ENCODE data around the gene COPS6. TPM values are rescaled to one million over a fixed set of nuclear protein-coding genes. Genes with fewer than 3 reads are reported as not detected.
A peak's percentile ranks its signal among the peaks of the same experiment; 100 is the strongest.

COPS6 gene
- total RNA-seq, 3 donors from 2014 or later = 105 to 120 (median 112) TPM

- DNase-seq (no peak), ATAC-seq (no peak)
- Mint-ChIP-seq H3K9me3 (peaks cover 8% of the 10 kb centered on the region), H3K36me3 (ENCODE audit: insufficient read depth) (peaks cover 43% of the 10 kb centered on the region), H3K4me3 (no peak overlapping the region), H3K27me3 (ENCODE audit: low read depth) (no peaks in the 10 kb centered on the region), H3K4me1 (ENCODE audit: low read depth) (no peaks in the 10 kb centered on the region)
These were observed 21.8 kb upstream of the COPS6 start for GRCh38 chr7:100066953-100067352.

GRCh38 chr7:100069991-100070390, 18.8 kb upstream of the COPS6 start:
- H3K9me3 Mint-ChIP-seq = peaks cover 14% of the 10 kb centered on the region
- H3K27me3 Mint-ChIP-seq (ENCODE audit: low read depth) = no peaks in the 10 kb centered on the region
- DNase-seq (no peak), ATAC-seq (no peak)
- H3K4me1 Mint-ChIP-seq (ENCODE audit: low read depth) = no peaks in the 10 kb centered on the region
- H3K36me3 Mint-ChIP-seq (ENCODE audit: insufficient read depth) = peaks cover 51% of the 10 kb centered on the region
- H3K4me3 Mint-ChIP-seq = no peak overlapping the region

GRCh38 chr7:100071018-100071723, 17.6 kb upstream of the COPS6 start:
- H3K4me3 Mint-ChIP-seq = no peak overlapping the region
- H3K36me3 Mint-ChIP-seq (ENCODE audit: insufficient read depth) = peaks cover 62% of the 10 kb centered on the region
- H3K4me1 Mint-ChIP-seq (ENCODE audit: low read depth) = no peaks in the 10 kb centered on the region
- peaks cover 14% of the 10 kb centered on the region for H3K9me3 Mint-ChIP-seq
- no peaks in the 10 kb centered on the region for H3K27me3 Mint-ChIP-seq (ENCODE audit: low read depth)
- DNase-seq (no peak), ATAC-seq (no peak)

- ATAC-seq = no peak
- no peaks in the 10 kb centered on the region for H3K4me1 Mint-ChIP-seq (ENCODE audit: low read depth)
- no peak for DNase-seq
- peaks cover 71% of the 10 kb centered on the region for H3K36me3 Mint-ChIP-seq (ENCODE audit: insufficient read depth)
- no peaks in the 10 kb centered on the region for H3K27me3 Mint-ChIP-seq (ENCODE audit: low read depth)
- H3K9me3 Mint-ChIP-seq = peaks cover 14% of the 10 kb centered on the region
- H3K4me3 Mint-ChIP-seq = no peak overlapping the region
These were observed 16.3 kb upstream of the COPS6 start for GRCh38 chr7:100072462-100072861.

DNA sequence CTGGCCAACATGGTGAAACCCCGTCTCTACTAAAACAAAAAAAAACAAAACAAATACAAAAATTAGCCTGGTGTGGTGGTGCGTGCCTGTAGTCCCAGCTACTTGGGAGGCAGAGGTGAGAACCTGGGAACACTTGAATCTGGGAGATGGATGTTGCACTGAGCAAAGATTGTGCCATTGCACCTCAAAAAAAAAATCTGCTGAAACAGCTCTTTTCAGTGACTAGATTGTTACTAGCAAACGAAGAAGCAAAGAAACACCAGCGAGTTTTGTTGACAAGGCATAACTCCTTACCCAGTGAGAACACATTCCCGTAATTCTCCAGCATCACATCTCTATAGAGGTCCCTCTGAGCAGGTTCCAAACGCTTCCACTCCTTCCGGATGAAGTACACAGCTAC, 13.9 kb upstream of the COPS6 start:
- ATAC-seq = no peak
- no peaks in the 10 kb centered on the region for H3K27me3 Mint-ChIP-seq (ENCODE audit: low read depth)
- H3K4me3 Mint-ChIP-seq = no peak overlapping the region
- H3K4me1 Mint-ChIP-seq (ENCODE audit: low read depth) = peaks cover 8% of the 10 kb centered on the region
- peaks cover 72% of the 10 kb centered on the region for H3K36me3 Mint-ChIP-seq (ENCODE audit: insufficient read depth)
- DNase-seq = no peak
- H3K9me3 Mint-ChIP-seq = peaks cover 14% of the 10 kb centered on the region

GRCh38 chr7:100075418-100075817, 13.4 kb upstream of the COPS6 start:
- H3K36me3 Mint-ChIP-seq (ENCODE audit: insufficient read depth) = peaks cover 67% of the 10 kb centered on the region
- no peak overlapping the region for H3K4me3 Mint-ChIP-seq

DNA sequence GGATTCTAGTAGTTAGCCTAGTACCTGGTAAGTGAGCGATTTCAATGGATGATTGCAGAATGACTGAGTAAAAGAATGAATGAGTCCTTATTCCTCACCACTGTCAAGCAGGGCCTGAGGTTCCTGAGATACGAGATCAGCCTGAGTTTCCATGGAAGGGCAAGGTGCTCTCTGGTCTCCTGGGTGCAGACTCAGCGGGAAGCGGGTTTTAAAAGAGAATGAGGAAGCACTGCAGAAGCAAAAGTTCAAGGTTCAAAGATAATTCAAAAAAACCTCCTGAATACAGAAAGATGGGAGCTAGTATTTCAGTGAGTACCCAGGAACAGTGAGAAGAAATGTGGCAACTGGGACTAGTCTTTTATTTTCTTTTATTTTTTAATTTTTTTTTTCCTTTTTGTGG, 11.6 kb upstream of the COPS6 start:
- DNase-seq (no peak), ATAC-seq (no peak)
- H3K27me3 Mint-ChIP-seq (ENCODE audit: low read depth) = no peaks in the 10 kb centered on the region
- H3K9me3 Mint-ChIP-seq = peaks cover 4% of the 10 kb centered on the region
- peaks cover 51% of the 10 kb centered on the region for H3K36me3 Mint-ChIP-seq (ENCODE audit: insufficient read depth)
- peaks cover 19% of the 10 kb centered on the region for H3K4me1 Mint-ChIP-seq (ENCODE audit: low read depth)
- no peak overlapping the region for H3K4me3 Mint-ChIP-seq

More at GRCh38 chr7:100075418-100075817, 13.4 kb upstream of the COPS6 start:
- H3K9me3 Mint-ChIP-seq = peaks cover 14% of the 10 kb centered on the region
- no peak for DNase-seq
- H3K4me1 Mint-ChIP-seq (ENCODE audit: low read depth) = peaks cover 12% of the 10 kb centered on the region
- no peak for ATAC-seq
- H3K27me3 Mint-ChIP-seq (ENCODE audit: low read depth) = no peaks in the 10 kb centered on the region

GRCh38 chr7:100079024-100079560, 9.7 kb upstream of the COPS6 start:
- Mint-ChIP-seq H3K27me3 (ENCODE audit: low read depth) (no peaks in the 10 kb centered on the region), H3K4me1 (ENCODE audit: low read depth) (peaks cover 26% of the 10 kb centered on the region), H3K4me3 (peak overlapping the region; percentile 24), H3K9me3 (no peaks in the 10 kb centered on the region), H3K36me3 (ENCODE audit: insufficient read depth) (peaks cover 38% of the 10 kb centered on the region)
- DNase-seq (no peak), ATAC-seq (no peak)

DNA sequence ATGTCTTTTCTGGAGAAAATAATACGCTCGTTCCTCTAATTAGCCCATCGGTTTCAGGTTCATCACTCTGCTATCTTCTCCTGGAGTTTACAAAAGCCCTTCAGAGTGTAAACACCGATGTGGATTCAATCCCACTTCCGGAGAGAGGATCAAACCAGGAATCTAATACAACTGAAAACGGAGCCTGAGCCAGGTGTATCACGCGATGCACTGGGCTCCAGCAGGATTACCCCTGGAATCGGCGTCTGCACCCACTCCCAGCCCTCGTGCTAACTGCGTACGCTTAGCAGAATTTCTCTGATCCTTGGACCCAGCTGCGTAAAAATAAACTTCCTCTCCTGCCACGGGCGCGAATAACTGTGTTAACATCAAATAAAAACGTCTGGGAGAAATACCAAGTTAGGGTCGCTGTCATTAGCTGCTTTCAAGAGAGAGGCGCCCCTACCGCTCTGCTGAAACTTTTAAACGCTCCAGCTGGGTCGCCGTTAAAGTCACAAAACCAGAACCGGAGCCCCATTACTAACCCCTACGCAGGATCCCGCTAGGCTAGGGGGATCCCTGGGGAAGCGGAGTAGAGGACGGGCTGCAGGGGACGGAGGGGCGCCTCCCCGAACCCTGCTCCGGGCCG, 7.7 kb upstream of the COPS6 start:
- DNase-seq = no peak
- Mint-ChIP-seq H3K9me3 (no peaks in the 10 kb centered on the region), H3K27me3 (ENCODE audit: low read depth) (no peaks in the 10 kb centered on the region), H3K4me1 (ENCODE audit: low read depth) (peaks cover 26% of the 10 kb centered on the region), H3K36me3 (ENCODE audit: insufficient read depth) (peaks cover 21% of the 10 kb centered on the region), H3K4me3 (peak overlapping the region; percentile 92)
- ATAC-seq = peak; percentile 1 to 36

DNA sequence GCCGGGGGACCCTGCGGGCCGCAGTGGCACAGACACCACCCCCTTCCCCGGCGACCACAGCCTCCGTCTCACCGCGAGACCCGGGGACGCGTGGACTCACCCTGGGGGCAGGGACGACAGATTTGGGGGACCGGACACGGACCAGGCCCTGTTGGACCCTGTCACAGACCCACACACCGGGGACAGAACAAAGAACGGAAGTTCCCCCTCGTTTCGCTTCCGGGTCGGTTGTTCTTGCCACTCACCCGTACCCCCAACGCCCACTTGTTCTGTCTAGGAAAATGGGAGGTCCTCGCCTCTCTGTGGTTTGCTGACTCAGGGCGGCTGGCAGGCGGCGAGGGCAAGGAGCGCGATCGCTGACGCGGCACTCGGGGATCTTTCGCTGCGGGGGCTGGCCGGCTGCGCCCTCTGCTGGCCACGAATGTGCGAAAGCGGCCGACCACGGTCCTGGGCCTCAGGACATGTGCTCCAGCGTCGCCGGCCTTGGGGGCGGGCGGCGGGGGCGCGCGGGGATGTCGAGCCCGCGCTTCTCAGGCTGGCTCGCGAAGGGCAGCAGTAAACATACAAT, 7.2 kb upstream of the COPS6 start, which contains the start of gene ZNF3:
ZNF3 (minus strand) TSS at position 189 of the 568 bp plus-strand sequence. CDS start 4,366 bp downstream, outside the sequence.
- H3K36me3 Mint-ChIP-seq (ENCODE audit: insufficient read depth) = peaks cover 15% of the 10 kb centered on the region
- H3K27me3 Mint-ChIP-seq (ENCODE audit: low read depth) = no peaks in the 10 kb centered on the region
- no peaks in the 10 kb centered on the region for H3K9me3 Mint-ChIP-seq
- peak; percentile 87 to 89 for ATAC-seq
- DNase-seq = peak; percentile 96
- H3K4me1 Mint-ChIP-seq (ENCODE audit: low read depth) = peaks cover 26% of the 10 kb centered on the region
- peak within 1 kb of the TSS; percentile 92 for H3K4me3 Mint-ChIP-seq

DNA sequence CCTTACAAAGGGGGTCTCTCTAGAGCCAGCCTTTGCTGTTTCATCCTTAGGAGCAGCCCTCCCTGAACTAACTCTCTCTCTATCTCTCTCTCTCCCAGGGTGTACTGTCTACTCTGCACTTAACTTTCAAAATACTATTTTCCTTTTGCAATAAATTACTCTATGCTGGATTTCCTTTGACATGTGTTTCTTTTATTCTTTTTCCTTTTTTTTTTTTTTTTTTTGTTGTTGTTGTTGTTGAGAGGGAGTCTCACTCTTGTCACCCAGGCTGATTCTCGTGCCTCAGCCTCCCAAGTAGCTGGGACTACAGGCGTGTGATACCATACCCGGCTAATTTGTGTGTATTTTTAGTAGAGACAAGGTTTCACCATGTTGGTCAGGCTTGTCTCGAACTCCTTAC, 5.8 kb upstream of the COPS6 start:
- no peak for DNase-seq

GRCh38 chr7:100085515-100085914, 3.3 kb upstream of the COPS6 start:
- Mint-ChIP-seq H3K27me3 (ENCODE audit: low read depth) (no peaks in the 10 kb centered on the region), H3K4me3 (no peak overlapping the region), H3K36me3 (ENCODE audit: insufficient read depth) (peaks cover 5% of the 10 kb centered on the region), H3K4me1 (ENCODE audit: low read depth) (peaks cover 31% of the 10 kb centered on the region), H3K9me3 (no peaks in the 10 kb centered on the region)
- ATAC-seq = no peak
- DNase-seq = no peak

More for the DNA sequence above, 5.8 kb upstream of the COPS6 start:
- ATAC-seq = no peak
- Mint-ChIP-seq H3K9me3 (no peaks in the 10 kb centered on the region), H3K36me3 (ENCODE audit: insufficient read depth) (peaks cover 11% of the 10 kb centered on the region), H3K27me3 (ENCODE audit: low read depth) (no peaks in the 10 kb centered on the region), H3K4me3 (peak overlapping the region; percentile 92), H3K4me1 (ENCODE audit: low read depth) (peaks cover 29% of the 10 kb centered on the region)

DNA sequence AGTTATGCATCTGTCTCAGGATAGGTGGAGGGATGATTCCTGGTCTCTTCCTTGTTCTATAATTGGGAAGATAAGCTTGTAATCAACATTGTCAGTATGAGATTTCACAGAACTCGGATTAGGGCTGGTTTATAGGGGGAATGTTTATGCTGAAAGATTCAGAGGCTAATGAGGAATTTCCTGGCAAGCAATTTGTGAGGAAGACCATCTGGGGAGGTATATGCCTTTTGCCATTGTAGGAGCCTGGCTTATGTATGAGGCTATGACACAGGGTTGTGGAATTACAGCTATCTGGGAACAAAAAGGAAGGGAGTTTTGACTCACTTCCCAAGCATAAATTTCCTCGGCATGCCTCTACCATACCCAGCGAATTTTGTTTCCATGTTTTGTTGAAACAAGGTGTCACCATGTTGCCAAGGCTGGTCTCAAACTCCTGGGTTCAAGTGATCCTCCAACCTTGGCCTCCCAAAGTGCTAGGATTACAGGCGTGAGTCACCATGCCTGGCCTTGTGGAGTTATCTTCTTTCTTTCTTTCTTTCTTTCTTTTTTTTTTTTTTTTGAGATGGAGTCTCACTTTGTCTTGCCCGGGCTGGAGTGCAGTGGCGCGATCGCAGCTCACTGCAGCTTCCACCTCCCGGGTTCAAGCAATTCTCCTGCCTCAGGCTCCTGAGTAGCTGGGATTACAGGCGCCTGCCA, 1.6 kb upstream of the COPS6 start:
- no peaks in the 10 kb centered on the region for H3K27me3 Mint-ChIP-seq (ENCODE audit: low read depth)
- H3K9me3 Mint-ChIP-seq = no peaks in the 10 kb centered on the region
- peaks cover 11% of the 10 kb centered on the region for H3K36me3 Mint-ChIP-seq (ENCODE audit: insufficient read depth)
- ATAC-seq = no peak
- peaks cover 27% of the 10 kb centered on the region for H3K4me1 Mint-ChIP-seq (ENCODE audit: low read depth)
- no peak for DNase-seq
- H3K4me3 Mint-ChIP-seq = peak overlapping the region; percentile 15

- Mint-ChIP-seq H3K36me3 (ENCODE audit: insufficient read depth) (peaks cover 16% of the 10 kb centered on the region), H3K4me1 (ENCODE audit: low read depth) (peaks cover 20% of the 10 kb centered on the region), H3K27me3 (ENCODE audit: low read depth) (no peaks in the 10 kb centered on the region), H3K9me3 (no peaks in the 10 kb centered on the region), H3K4me3 (peak overlapping the region; percentile 85)
- DNase-seq (no peak), ATAC-seq (peak in 1 of 2 donors; percentile 1)
These were observed 611 bp upstream of the COPS6 start for GRCh38 chr7:100088095-100088620.

Data from activated T-cell treated with anti-CD3 and anti-CD28 coated beads, Interleukin-2, amount 50 U/mL, for 4 hours (primary cell).